GM21381 (cell line): Measurements from ENCODE around the gene PHAF1.
A peak's percentile ranks its signal among the peaks of the same experiment; 100 is the strongest.

Experiments
- ATAC-seq: cut with Tn5 transposase; IDR thresholded peaks from one replicate; pipeline ENCODE4 v1.9.1; 2021; ENCODE audit warnings: mild to moderate bottlenecking, moderate library complexity; ENCODE audit not compliant: unreplicated experiment

PHAF1 gene

GRCh38 chr16:67191995-67192681 lies 82.4 kb downstream of the PHAF1 start, which contains the start of gene E2F4:
Gene E2F4 (plus strand): TSS chr16:67192155. CDS start chr16:67192228, 73 bp downstream.
- peak; percentile 95 for ATAC-seq

GRCh38 chr16:67192781-67193361 lies 83.1 kb downstream of the PHAF1 start:
- ATAC-seq, result no peak

GRCh38 chr16:67193536-67193935 lies 83.8 kb downstream of the PHAF1 start:
- no peak for ATAC-seq

GRCh38 chr16:67194260-67194659 lies 84.5 kb downstream of the PHAF1 start:
- no peak for ATAC-seq

- no peak for ATAC-seq
Observed at GRCh38 chr16:67195676-67196075, 85.9 kb downstream of the PHAF1 start.

- no peak for ATAC-seq
Observed at GRCh38 chr16:67196881-67197280, 87.1 kb downstream of the PHAF1 start.

GRCh38 chr16:67197704-67198103 lies 88.0 kb downstream of the PHAF1 start:
- no peak for ATAC-seq
